ENCODE data around the gene HDAC4. TPM values are rescaled to one million over a fixed set of nuclear protein-coding genes. Genes with fewer than 3 reads are reported as not detected.

HDAC4 gene
- total RNA-seq, 1 experiment from 2014 or later = 11.3 TPM

- Histone ChIP-seq H3K4me1 (no peaks in the 10 kb centered on the region), H3K27me3 (no peaks in the 10 kb centered on the region), H3K36me3 (no peaks in the 10 kb centered on the region), H3K27ac (no peak overlapping the region), H3K9me3 (replicated peaks) (no peaks in the 10 kb centered on the region), H3K4me3 (no peak overlapping the region)
- DNase-seq = peak; percentile 52 to 64
Measured at GRCh38 chr2:239143858-239144712, 256.7 kb downstream of the HDAC4 start.

- Histone ChIP-seq H3K27me3 (no peaks in the 10 kb centered on the region), H3K27ac (no peak overlapping the region), H3K4me3 (no peak overlapping the region), H3K9me3 (replicated peaks) (0 out of 2 replicates have a peak, but pooled peaks cover 2% of the 10 kb centered on the region), H3K4me1 (no peaks in the 10 kb centered on the region), H3K36me3 (no peaks in the 10 kb centered on the region)
- no peak for DNase-seq
Measured at GRCh38 chr2:239142806-239143205, 258.0 kb downstream of the HDAC4 start.

- no peaks in the 10 kb centered on the region for H3K36me3 ChIP-seq
- DNase-seq = no peak
Measured at GRCh38 chr2:239142296-239142695, 258.5 kb downstream of the HDAC4 start.

GRCh38 chr2:239141021-239141760 is 259.6 kb downstream of the HDAC4 start:
- Histone ChIP-seq H3K27ac (no peak overlapping the region), H3K4me1 (no peaks in the 10 kb centered on the region), H3K4me3 (no peak overlapping the region), H3K9me3 (replicated peaks) (0 out of 2 replicates have a peak, but pooled peaks cover 2% of the 10 kb centered on the region), H3K27me3 (no peaks in the 10 kb centered on the region), H3K36me3 (no peaks in the 10 kb centered on the region)
- DNase-seq = no peak

More at GRCh38 chr2:239142296-239142695, 258.5 kb downstream of the HDAC4 start:
- H3K27me3 ChIP-seq = no peaks in the 10 kb centered on the region
- no peaks in the 10 kb centered on the region for H3K4me1 ChIP-seq
- H3K27ac ChIP-seq = no peak overlapping the region
- H3K9me3 ChIP-seq (replicated peaks) = 0 out of 2 replicates have a peak, but pooled peaks cover 2% of the 10 kb centered on the region
- H3K4me3 ChIP-seq = no peak overlapping the region

GRCh38 chr2:239140346-239141020 is 260.3 kb downstream of the HDAC4 start:
- Histone ChIP-seq H3K4me3 (no peak overlapping the region), H3K4me1 (no peaks in the 10 kb centered on the region), H3K27me3 (no peaks in the 10 kb centered on the region), H3K27ac (no peak overlapping the region), H3K9me3 (replicated peaks) (0 out of 2 replicates have a peak, but pooled peaks cover 2% of the 10 kb centered on the region), H3K36me3 (no peaks in the 10 kb centered on the region)
- no peak for DNase-seq

- H3K27me3 ChIP-seq = no peaks in the 10 kb centered on the region
- H3K27ac ChIP-seq = no peak overlapping the region
- no peaks in the 10 kb centered on the region for H3K36me3 ChIP-seq
- H3K4me3 ChIP-seq = no peak overlapping the region
- no peaks in the 10 kb centered on the region for H3K4me1 ChIP-seq
- H3K9me3 ChIP-seq (replicated peaks) = 0 out of 2 replicates have a peak, but pooled peaks cover 2% of the 10 kb centered on the region
- DNase-seq = no peak
Measured at GRCh38 chr2:239139566-239139965, 261.3 kb downstream of the HDAC4 start.

GRCh38 chr2:239139101-239139500 is 261.7 kb downstream of the HDAC4 start:
- H3K27ac ChIP-seq = no peak overlapping the region
- no peak for DNase-seq
- H3K27me3 ChIP-seq = no peaks in the 10 kb centered on the region
- no peak overlapping the region for H3K4me3 ChIP-seq
- H3K36me3 ChIP-seq = no peaks in the 10 kb centered on the region
- no peaks in the 10 kb centered on the region for H3K4me1 ChIP-seq
- H3K9me3 ChIP-seq (replicated peaks) = 0 out of 2 replicates have a peak, but pooled peaks cover 2% of the 10 kb centered on the region

GRCh38 chr2:239138610-239139009 is 262.2 kb downstream of the HDAC4 start:
- DNase-seq = no peak
- Histone ChIP-seq H3K36me3 (peaks cover 3% of the 10 kb centered on the region; the same call in 1 of the 2 replicates), H3K27me3 (no peaks in the 10 kb centered on the region), H3K9me3 (replicated peaks) (0 out of 2 replicates have a peak, but pooled peaks cover 2% of the 10 kb centered on the region), H3K4me3 (no peak overlapping the region), H3K27ac (no peak overlapping the region), H3K4me1 (no peaks in the 10 kb centered on the region)

- Histone ChIP-seq H3K36me3 (peaks cover 3% of the 10 kb centered on the region; the same call in 1 of the 2 replicates), H3K9me3 (replicated peaks) (0 out of 2 replicates have a peak, but pooled peaks cover 2% of the 10 kb centered on the region), H3K4me3 (no peak overlapping the region), H3K4me1 (no peaks in the 10 kb centered on the region), H3K27me3 (no peaks in the 10 kb centered on the region), H3K27ac (no peak overlapping the region)
- no peak for DNase-seq
Measured at GRCh38 chr2:239137898-239138283, 262.9 kb downstream of the HDAC4 start.

GRCh38 chr2:239137165-239137897 is 263.5 kb downstream of the HDAC4 start:
- Histone ChIP-seq H3K27me3 (no peaks in the 10 kb centered on the region), H3K9me3 (replicated peaks) (0 out of 2 replicates have a peak, but pooled peaks cover 2% of the 10 kb centered on the region), H3K4me3 (no peak overlapping the region), H3K36me3 (peaks cover 3% of the 10 kb centered on the region; the same call in 1 of the 2 replicates), H3K4me1 (no peaks in the 10 kb centered on the region), H3K27ac (no peak overlapping the region)
- no peak for DNase-seq

- H3K27ac ChIP-seq = no peak overlapping the region
- no peak for DNase-seq
- H3K27me3 ChIP-seq = no peaks in the 10 kb centered on the region
Measured at GRCh38 chr2:239136762-239137161, 264.1 kb downstream of the HDAC4 start.

GRCh38 chr2:239136203-239136602 is 264.6 kb downstream of the HDAC4 start:
- DNase-seq = no peak
- 0 out of 2 replicates have a peak, but pooled peaks cover 2% of the 10 kb centered on the region for H3K9me3 ChIP-seq (replicated peaks)
- no peak overlapping the region for H3K4me3 ChIP-seq
- H3K36me3 ChIP-seq = peaks cover 3% of the 10 kb centered on the region; the same call in 1 of the 2 replicates
- H3K27me3 ChIP-seq = no peaks in the 10 kb centered on the region
- no peak overlapping the region for H3K27ac ChIP-seq
- H3K4me1 ChIP-seq = no peaks in the 10 kb centered on the region

More at GRCh38 chr2:239136762-239137161, 264.1 kb downstream of the HDAC4 start:
- Histone ChIP-seq H3K4me3 (no peak overlapping the region), H3K9me3 (replicated peaks) (0 out of 2 replicates have a peak, but pooled peaks cover 2% of the 10 kb centered on the region), H3K36me3 (peaks cover 3% of the 10 kb centered on the region; the same call in 1 of the 2 replicates), H3K4me1 (no peaks in the 10 kb centered on the region)

GRCh38 chr2:239135531-239135930 is 265.3 kb downstream of the HDAC4 start:
- Histone ChIP-seq H3K4me1 (no peaks in the 10 kb centered on the region), H3K27ac (no peak overlapping the region), H3K36me3 (peaks cover 3% of the 10 kb centered on the region; the same call in 1 of the 2 replicates), H3K4me3 (no peak overlapping the region), H3K9me3 (replicated peaks) (0 out of 2 replicates have a peak, but pooled peaks cover 2% of the 10 kb centered on the region), H3K27me3 (no peaks in the 10 kb centered on the region)
- no peak for DNase-seq

All from SJCRH30 (cell line).